Urinary bladder (tissue), 4 donors: ENCODE data around the gene INHBB. TPM values are rescaled to one million over a fixed set of nuclear protein-coding genes. Genes with fewer than 3 reads are reported as not detected.

Experiments
- DNase-seq: peaks from one replicate; pipeline ENCODE4 v3.0.0-alpha.2; 2015; ENCODE audit errors: extremely low spot score
- H3K27ac ChIP-seq: one replicate; pipeline ENCODE4 v1.5.1; 2013; ENCODE audit warnings: low read depth, mild to moderate bottlenecking, moderate library complexity
- H3K36me3 ChIP-seq: one replicate; pipeline ENCODE4 v1.6.1; 2013; ENCODE audit warnings: mild to moderate bottlenecking, moderate library complexity; ENCODE audit not compliant: insufficient read depth
- H3K4me1 ChIP-seq: one replicate; pipeline ENCODE4 v1.6.1; 2013; ENCODE audit warnings: mild to moderate bottlenecking, moderate library complexity; ENCODE audit not compliant: insufficient read depth
- H3K4me3 ChIP-seq: one replicate; pipeline ENCODE4 v1.5.1; 2013; ENCODE audit warnings: low read depth, low read length
- WGBS: extraction: QIAGEN DNeasy Blood & Tissue Kit; methylation state at CpG from one replicate; pipeline ENCODE4 v1.1.7; 2013; 5-methylcytosine and 5-hydroxymethylcytosine counted together
- polyA plus RNA-seq: library from polyadenylated mRNA; stranded (reverse); fragments of 200-250 nt; gene quantifications from one replicate; pipeline ENCODE4 v1.2.3, GENCODE V29; 2013
- total RNA-seq: library from RNA; depleted of rRNA; stranded (reverse); fragments of >200 nt; gene quantifications from one replicate; pipeline ENCODE4 v1.2.3, GENCODE V29; 2014
- donor health status: healthy with polysubstance abuse.
- donor health status: healthy.

INHBB gene
- total and polyA plus RNA-seq, 2 donors = 0.74 to 11.2 TPM

GRCh38 chr2:120348737-120349439 lies 3.0 kb downstream of the INHBB start:
- no peaks in the 10 kb centered on the region for H3K36me3 ChIP-seq
- no peak for DNase-seq
- no peaks in the 10 kb centered on the region for H3K4me1 ChIP-seq
- H3K27ac ChIP-seq = no peak overlapping the region
- no peak overlapping the region for H3K4me3 ChIP-seq
- 51% methylated on average over 27 of the region's 27 CpGs for WGBS

- WGBS = 80% methylated on average over 31 of the region's 31 CpGs
- no peak for DNase-seq
- no peak overlapping the region for H3K27ac ChIP-seq
- no peaks in the 10 kb centered on the region for H3K4me1 ChIP-seq
- H3K4me3 ChIP-seq = no peak overlapping the region
- H3K36me3 ChIP-seq = no peaks in the 10 kb centered on the region
Observed at GRCh38 chr2:120349440-120349921, 3.5 kb downstream of the INHBB start.

- DNase-seq = no peak
- H3K27ac ChIP-seq = no peak overlapping the region
- H3K36me3 ChIP-seq = no peaks in the 10 kb centered on the region
- no peaks in the 10 kb centered on the region for H3K4me1 ChIP-seq
- no peak overlapping the region for H3K4me3 ChIP-seq
- WGBS = 61% methylated on average over 17 of the region's 17 CpGs
Observed at GRCh38 chr2:120350080-120350479, 4.1 kb downstream of the INHBB start.

GRCh38 chr2:120350801-120351320 lies 4.9 kb downstream of the INHBB start:
- WGBS = 94% methylated on average over 23 of the region's 23 CpGs
- Histone ChIP-seq H3K36me3 (no peaks in the 10 kb centered on the region), H3K27ac (no peak overlapping the region), H3K4me3 (no peak overlapping the region), H3K4me1 (no peaks in the 10 kb centered on the region)
- DNase-seq = no peak

- Histone ChIP-seq H3K27ac (no peak overlapping the region), H3K4me3 (no peak overlapping the region), H3K36me3 (no peaks in the 10 kb centered on the region), H3K4me1 (no peaks in the 10 kb centered on the region)
- WGBS = 89% methylated on average over 15 of the region's 15 CpGs
- no peak for DNase-seq
Observed at GRCh38 chr2:120352696-120353590, 7.0 kb downstream of the INHBB start.

- 94% methylated on average over 5 of the region's 5 CpGs for WGBS
- H3K27ac ChIP-seq = no peak overlapping the region
- no peak for DNase-seq
- no peaks in the 10 kb centered on the region for H3K4me1 ChIP-seq
- no peak overlapping the region for H3K4me3 ChIP-seq
- H3K36me3 ChIP-seq = no peaks in the 10 kb centered on the region
Observed at GRCh38 chr2:120353591-120353898, 7.6 kb downstream of the INHBB start.

GRCh38 chr2:120353931-120354330 lies 8.0 kb downstream of the INHBB start:
- no peak for DNase-seq
- Histone ChIP-seq H3K36me3 (no peaks in the 10 kb centered on the region), H3K4me3 (no peak overlapping the region), H3K27ac (no peak overlapping the region), H3K4me1 (no peaks in the 10 kb centered on the region)
- 96% methylated on average over 10 of the region's 10 CpGs for WGBS

- DNase-seq = no peak
- Histone ChIP-seq H3K4me1 (no peaks in the 10 kb centered on the region), H3K36me3 (no peaks in the 10 kb centered on the region), H3K27ac (no peak overlapping the region), H3K4me3 (no peak overlapping the region)
- WGBS = 82% methylated on average over 15 of the region's 15 CpGs
Observed at GRCh38 chr2:120354467-120354866, 8.5 kb downstream of the INHBB start.

GRCh38 chr2:120354935-120355779 lies 9.2 kb downstream of the INHBB start:
- 84% methylated on average over 15 of the region's 15 CpGs for WGBS
- H3K36me3 ChIP-seq = no peaks in the 10 kb centered on the region

GRCh38 chr2:120355780-120356266 lies 9.9 kb downstream of the INHBB start:
- 92% methylated on average over 6 of the region's 6 CpGs for WGBS
- Histone ChIP-seq H3K4me1 (no peaks in the 10 kb centered on the region), H3K4me3 (no peak overlapping the region), H3K36me3 (no peaks in the 10 kb centered on the region), H3K27ac (no peak overlapping the region)
- DNase-seq = no peak

More at GRCh38 chr2:120354935-120355779, 9.2 kb downstream of the INHBB start:
- H3K27ac ChIP-seq = no peak overlapping the region
- no peak for DNase-seq
- no peak overlapping the region for H3K4me3 ChIP-seq
- H3K4me1 ChIP-seq = no peaks in the 10 kb centered on the region

- Histone ChIP-seq H3K27ac (no peak overlapping the region), H3K4me1 (no peaks in the 10 kb centered on the region), H3K4me3 (no peak overlapping the region), H3K36me3 (no peaks in the 10 kb centered on the region)
- WGBS = 78% methylated on average over 6 of the region's 6 CpGs
- DNase-seq = no peak
Observed at GRCh38 chr2:120357768-120358167, 11.8 kb downstream of the INHBB start.

GRCh38 chr2:120358734-120359465 lies 13.0 kb downstream of the INHBB start:
- WGBS = 90% methylated on average over 28 of the region's 28 CpGs
- no peak for DNase-seq
- Histone ChIP-seq H3K4me3 (no peak overlapping the region), H3K36me3 (no peaks in the 10 kb centered on the region), H3K27ac (no peak overlapping the region), H3K4me1 (no peaks in the 10 kb centered on the region)
